Effector CD4-positive, alpha-beta T cell (primary cell): ENCODE results near the gene SELENOI.
"Not testable (repeated sequence)": the region's sequence is repeated elsewhere in the genome, so short reads cannot be mapped to it uniquely, and the experiment has no call there.

Source experiments
- DNase-seq: peaks from one replicate; pipeline ENCODE4 v3.0.0-alpha.2; 2020
- total RNA-seq: gene quantifications from one replicate; lab custom pipeline; 2026; lab: John Stamatoyannopoulos, UW

SELENOI gene
- total RNA-seq: 57.4 reads per million, percentile 71 among the genes with 10 or more reads in this experiment

- peak; percentile 99 for DNase-seq
Measured at GRCh38 chr2:26345545-26346453, at the start of gene SELENOI. TSS of gene SELENOI (plus strand) at chr2:26346143. CDS start at chr2:26346233, 90 bp downstream.

GRCh38 chr2:26297061-26297460 lies 48.9 kb upstream of the SELENOI start:
- DNase-seq: no peak

- no peak for DNase-seq
Measured at GRCh38 chr2:26298286-26298637, 47.7 kb upstream of the SELENOI start.

GRCh38 chr2:26298638-26299393 lies 47.1 kb upstream of the SELENOI start:
- no peak for DNase-seq

GRCh38 chr2:26299471-26300101 lies 46.4 kb upstream of the SELENOI start:
- DNase-seq: no peak

- no peak for DNase-seq
Measured at GRCh38 chr2:26300234-26300925, 45.6 kb upstream of the SELENOI start.

GRCh38 chr2:26302846-26303245 lies 43.1 kb upstream of the SELENOI start:
- no peak for DNase-seq

- not testable (repeated sequence) for DNase-seq
Measured at GRCh38 chr2:26305094-26305493, 40.8 kb upstream of the SELENOI start.

GRCh38 chr2:26305540-26305939 lies 40.4 kb upstream of the SELENOI start:
- DNase-seq: no peak

- no peak for DNase-seq
Measured at GRCh38 chr2:26309921-26310320, 36.0 kb upstream of the SELENOI start.

- no peak for DNase-seq
Measured at GRCh38 chr2:26312471-26312870, 33.5 kb upstream of the SELENOI start.

GRCh38 chr2:26313446-26313845 lies 32.5 kb upstream of the SELENOI start:
- no peak for DNase-seq

- DNase-seq: no peak
Measured at GRCh38 chr2:26314243-26314642, 31.7 kb upstream of the SELENOI start.

GRCh38 chr2:26316041-26316440 lies 29.9 kb upstream of the SELENOI start:
- DNase-seq: no peak

- DNase-seq: no peak
Measured at GRCh38 chr2:26316845-26317244, 29.1 kb upstream of the SELENOI start.

- no peak for DNase-seq
Measured at GRCh38 chr2:26317377-26318105, 28.4 kb upstream of the SELENOI start.

GRCh38 chr2:26318950-26319349 lies 27.0 kb upstream of the SELENOI start:
- no peak for DNase-seq

- DNase-seq: not testable (repeated sequence)
Measured at GRCh38 chr2:26324479-26324878, 21.5 kb upstream of the SELENOI start.

- no peak for DNase-seq
Measured at GRCh38 chr2:26324903-26325302, 21.0 kb upstream of the SELENOI start.

GRCh38 chr2:26325851-26326250 lies 20.1 kb upstream of the SELENOI start:
- no peak for DNase-seq

GRCh38 chr2:26326514-26326913 lies 19.4 kb upstream of the SELENOI start:
- no peak for DNase-seq
